IMR-90 (cell line): ENCODE data around the gene DPYD.

Experiments used
- MAZ ChIP-seq: IDR thresholded peaks from 2 replicates; pipeline ENCODE4 v1.6.1; 2012; ENCODE audit warnings: low read depth, mild to moderate bottlenecking, low read length, improper control_type of control experiment, moderate library complexity, borderline replicate concordance
- POLR2A ChIP-seq: IDR thresholded peaks from 2 replicates; pipeline ENCODE4 v1.6.1; 2012; ENCODE audit warnings: mild to moderate bottlenecking, low read depth, low read length
- RFX5 ChIP-seq: IDR thresholded peaks from 2 replicates; pipeline ENCODE4 v1.8.0; 2012; ENCODE audit warnings: low read depth, mild to moderate bottlenecking, low read length, moderate library complexity
- TF ChIP-seq, protein P1 (sequence below): conservative IDR thresholded peaks from 2 replicates; pipeline ENCODE4 v1.5.1; 2012; ENCODE audit warnings: mild to moderate bottlenecking, low read depth, low read length, improper control_type of control experiment
- TF ChIP-seq, protein P2 (sequence below): fragments of 150-350 bp; IDR thresholded peaks from 2 replicates; pipeline ENCODE4 v1.6.1; 2017; ENCODE audit warnings: mild to moderate bottlenecking, antibody characterized with exemption, low read length, low read depth
- TF ChIP-seq, protein P3 (sequence below): fragments of 150-350 bp; IDR thresholded peaks from 2 replicates; pipeline ENCODE4 v1.6.1; 2016; ENCODE audit warnings: low read depth, mild to moderate bottlenecking, low read length, moderate library complexity, borderline replicate concordance

DNA sequence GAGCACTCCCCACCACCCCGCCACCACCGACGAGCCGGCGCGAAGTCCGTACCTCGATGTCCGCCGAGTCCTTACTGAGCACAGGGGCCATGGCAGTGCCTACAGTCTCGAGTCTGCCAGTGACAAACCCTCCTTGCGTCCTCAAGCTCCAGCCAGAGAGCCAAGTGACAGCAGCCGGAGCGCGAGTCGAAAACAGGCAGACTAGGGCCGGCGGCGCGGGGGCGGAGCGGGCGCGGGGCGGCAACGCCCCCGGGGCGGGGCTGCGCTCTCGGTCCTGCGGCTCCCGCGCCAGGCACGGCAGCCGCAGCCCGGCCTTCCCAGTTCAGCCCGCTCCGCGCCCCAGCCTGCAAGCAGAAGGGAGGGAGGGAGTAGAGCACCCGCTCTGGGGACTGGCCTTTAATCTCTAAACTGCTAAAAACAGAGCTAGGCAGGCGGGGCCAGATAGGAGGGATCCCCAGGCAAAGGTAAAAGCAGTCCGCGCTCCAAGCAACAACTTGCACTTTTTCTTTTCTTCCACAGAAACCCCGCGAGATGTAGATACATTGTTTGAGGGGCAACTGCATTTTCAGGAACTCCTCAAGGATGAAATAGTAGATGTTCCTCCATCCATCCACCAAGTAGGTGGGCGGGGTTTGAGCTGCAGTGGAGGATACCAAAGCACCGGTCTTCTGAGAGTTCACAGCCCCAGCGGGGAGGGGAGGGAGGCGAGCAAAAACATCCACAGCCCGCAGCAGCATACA lies at the start of gene DPYD:
- TF ChIP-seq, protein P1, sequence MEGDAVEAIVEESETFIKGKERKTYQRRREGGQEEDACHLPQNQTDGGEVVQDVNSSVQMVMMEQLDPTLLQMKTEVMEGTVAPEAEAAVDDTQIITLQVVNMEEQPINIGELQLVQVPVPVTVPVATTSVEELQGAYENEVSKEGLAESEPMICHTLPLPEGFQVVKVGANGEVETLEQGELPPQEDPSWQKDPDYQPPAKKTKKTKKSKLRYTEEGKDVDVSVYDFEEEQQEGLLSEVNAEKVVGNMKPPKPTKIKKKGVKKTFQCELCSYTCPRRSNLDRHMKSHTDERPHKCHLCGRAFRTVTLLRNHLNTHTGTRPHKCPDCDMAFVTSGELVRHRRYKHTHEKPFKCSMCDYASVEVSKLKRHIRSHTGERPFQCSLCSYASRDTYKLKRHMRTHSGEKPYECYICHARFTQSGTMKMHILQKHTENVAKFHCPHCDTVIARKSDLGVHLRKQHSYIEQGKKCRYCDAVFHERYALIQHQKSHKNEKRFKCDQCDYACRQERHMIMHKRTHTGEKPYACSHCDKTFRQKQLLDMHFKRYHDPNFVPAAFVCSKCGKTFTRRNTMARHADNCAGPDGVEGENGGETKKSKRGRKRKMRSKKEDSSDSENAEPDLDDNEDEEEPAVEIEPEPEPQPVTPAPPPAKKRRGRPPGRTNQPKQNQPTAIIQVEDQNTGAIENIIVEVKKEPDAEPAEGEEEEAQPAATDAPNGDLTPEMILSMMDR = no peak
- peak; percentile 77; the same call in 1 of the 2 replicates for TF ChIP-seq MAZ
- peak; percentile 70; the same call in 1 of the 2 replicates for TF ChIP-seq POLR2A
- TF ChIP-seq RFX5 = no peak
- TF ChIP-seq, protein P2, sequence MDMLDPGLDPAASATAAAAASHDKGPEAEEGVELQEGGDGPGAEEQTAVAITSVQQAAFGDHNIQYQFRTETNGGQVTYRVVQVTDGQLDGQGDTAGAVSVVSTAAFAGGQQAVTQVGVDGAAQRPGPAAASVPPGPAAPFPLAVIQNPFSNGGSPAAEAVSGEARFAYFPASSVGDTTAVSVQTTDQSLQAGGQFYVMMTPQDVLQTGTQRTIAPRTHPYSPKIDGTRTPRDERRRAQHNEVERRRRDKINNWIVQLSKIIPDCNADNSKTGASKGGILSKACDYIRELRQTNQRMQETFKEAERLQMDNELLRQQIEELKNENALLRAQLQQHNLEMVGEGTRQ = no peak
- TF ChIP-seq, protein P3, sequence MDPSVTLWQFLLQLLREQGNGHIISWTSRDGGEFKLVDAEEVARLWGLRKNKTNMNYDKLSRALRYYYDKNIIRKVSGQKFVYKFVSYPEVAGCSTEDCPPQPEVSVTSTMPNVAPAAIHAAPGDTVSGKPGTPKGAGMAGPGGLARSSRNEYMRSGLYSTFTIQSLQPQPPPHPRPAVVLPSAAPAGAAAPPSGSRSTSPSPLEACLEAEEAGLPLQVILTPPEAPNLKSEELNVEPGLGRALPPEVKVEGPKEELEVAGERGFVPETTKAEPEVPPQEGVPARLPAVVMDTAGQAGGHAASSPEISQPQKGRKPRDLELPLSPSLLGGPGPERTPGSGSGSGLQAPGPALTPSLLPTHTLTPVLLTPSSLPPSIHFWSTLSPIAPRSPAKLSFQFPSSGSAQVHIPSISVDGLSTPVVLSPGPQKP = no peak
